NK-92 treated with Interleukin-12 subunit alpha and Interleukin-12 subunit beta, amount 100 ng/mL, for 24 hours (cell line): ENCODE results near the gene DYNLRB1.
"Not testable (repeated sequence)": the region's sequence is repeated elsewhere in the genome, so short reads cannot be mapped to it uniquely, and the experiment has no call there.

Source experiments
- DNase-seq: peaks from one replicate; lab custom pipeline; 2025; lab: John Stamatoyannopoulos, UW

DYNLRB1 gene

DNA sequence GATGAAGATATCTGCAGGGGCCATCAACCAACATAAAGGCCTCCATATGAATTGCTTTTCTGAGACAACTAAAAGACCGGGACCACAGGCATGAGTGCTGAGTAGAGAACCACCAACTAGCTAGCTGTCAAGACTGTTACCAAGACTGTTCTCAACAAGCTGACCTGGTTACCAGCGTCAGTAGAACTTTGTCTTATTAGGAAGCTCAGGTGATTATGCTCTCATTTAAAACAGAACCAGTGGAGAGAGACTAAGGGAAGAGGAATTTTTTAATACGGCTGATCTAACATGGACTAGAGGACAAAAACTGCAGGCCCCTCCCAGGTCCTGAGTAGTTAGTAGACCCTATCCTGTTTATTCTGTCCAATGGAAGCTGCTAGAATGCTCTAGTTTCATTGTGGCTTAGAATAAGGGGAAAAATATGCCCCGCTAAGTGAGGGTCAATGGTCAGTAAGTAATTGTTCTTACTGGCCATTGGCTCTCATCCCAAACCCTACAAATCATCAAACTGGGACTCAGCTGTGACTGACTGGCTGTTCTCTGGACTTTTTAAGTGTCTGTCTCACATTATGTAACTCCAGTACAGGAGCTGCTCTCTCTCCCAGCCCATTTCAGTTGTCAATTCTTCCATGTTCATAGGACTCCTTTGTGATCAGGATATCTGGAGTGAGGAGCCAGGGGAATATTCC, 3.8 kb upstream of the DYNLRB1 start:
- DNase-seq = no peak

DNA sequence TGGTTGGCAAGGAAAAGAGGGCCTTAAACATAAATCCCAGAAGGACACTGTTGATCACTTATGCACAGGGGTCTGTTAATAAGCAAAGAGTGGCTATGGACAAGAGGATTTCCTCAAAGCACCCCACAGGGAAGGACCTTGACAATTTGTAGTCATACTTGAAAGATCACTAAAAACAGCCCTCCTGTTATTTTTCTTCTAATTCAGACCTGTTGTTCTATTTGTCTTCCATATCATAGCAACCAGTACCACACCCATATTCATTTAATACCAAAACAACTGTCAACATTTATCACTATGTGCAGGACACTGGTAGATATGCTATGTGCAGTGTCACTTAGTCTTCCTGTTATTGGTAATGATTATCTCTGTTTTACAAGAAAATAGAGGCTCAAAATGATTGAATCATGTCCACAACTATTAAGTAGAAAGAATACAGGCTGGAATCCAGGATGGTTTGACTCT, 3.2 kb upstream of the DYNLRB1 start:
- no peak for DNase-seq

DNA sequence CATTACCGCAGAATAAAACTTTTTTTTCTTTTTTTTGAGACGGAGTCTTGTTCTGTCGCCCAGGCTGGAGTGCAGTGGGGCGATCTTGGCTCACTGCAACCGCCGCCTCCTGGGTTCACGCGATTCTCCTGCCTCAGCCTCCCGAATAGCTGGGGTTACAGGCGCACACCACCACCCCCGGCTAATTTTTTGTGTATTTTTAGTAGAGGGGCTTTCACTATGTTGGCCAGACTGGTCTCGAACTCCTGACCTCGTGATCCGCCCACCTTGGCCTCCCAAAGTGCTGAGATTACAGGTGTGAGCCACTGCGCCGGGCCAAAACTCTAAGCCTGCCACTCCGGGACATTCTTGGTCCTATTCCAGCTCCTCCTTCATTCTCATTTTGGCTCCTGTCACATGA, 2.2 kb upstream of the DYNLRB1 start:
- not testable (repeated sequence) for DNase-seq

DNA sequence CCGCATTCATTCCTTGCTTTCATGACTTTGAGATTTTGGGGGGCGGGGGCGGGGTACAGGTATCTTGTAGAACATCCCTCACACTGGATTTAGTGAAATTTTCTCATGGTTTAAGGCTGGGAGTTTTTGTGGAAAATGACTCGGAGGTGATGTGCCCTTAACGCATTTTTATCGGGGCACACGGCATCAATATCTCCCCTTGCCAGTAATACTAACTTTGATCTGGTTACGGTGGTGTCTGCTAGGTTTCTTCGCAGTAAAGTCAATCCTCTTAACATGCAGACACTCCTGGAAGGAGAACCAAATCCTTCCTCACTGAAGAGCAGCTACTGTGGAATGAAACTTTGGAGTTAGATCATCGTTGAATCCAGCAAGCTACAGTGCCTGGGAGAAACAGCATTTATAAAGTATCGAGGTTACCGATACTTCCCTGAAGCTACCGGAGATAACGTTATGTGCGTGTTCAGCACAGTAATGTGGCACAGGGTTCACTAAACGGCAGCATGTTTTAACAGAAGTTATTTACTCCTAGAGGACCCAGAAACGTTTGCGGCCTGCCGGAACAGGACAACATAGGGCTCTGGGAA, 1.2 kb upstream of the DYNLRB1 start:
- no peak for DNase-seq

DNA sequence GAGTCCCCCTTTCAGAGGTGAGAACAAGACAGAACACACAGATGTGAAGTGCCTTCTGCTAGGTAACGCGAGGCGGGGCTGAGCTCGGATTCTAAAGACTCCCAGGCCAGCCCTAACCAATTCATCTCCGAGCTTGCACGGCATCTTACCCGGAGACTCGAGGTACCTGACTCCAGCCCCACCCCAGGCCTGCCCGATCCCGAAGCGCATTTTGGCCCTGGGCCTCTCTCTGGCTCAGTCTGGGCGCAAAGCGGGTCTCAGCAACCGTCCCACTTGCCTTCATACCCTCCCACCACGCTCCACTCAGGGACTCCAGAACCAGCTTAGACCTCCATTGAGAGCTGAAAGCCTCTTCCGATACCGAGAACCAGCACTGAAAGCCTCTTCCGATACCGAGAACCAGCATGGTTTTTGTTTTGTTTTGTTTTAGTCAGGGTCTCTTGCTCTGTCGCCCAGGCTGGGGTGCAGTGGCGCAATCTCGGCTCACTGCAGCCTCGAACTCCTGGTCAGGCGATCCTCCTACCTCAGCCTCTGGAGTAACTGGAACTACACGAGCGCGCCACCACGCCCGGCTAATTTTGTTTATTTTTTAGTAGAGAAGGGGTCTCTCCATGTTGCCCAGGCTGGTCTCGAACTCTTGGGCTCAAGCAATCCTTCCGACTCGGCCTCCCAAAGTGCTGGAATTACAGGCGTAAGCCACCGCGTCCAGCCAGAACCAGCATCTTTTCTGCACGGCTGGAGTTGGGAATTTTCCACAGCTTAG, 557 bp upstream of the DYNLRB1 start:
- peak; percentile 16 for DNase-seq

DNA sequence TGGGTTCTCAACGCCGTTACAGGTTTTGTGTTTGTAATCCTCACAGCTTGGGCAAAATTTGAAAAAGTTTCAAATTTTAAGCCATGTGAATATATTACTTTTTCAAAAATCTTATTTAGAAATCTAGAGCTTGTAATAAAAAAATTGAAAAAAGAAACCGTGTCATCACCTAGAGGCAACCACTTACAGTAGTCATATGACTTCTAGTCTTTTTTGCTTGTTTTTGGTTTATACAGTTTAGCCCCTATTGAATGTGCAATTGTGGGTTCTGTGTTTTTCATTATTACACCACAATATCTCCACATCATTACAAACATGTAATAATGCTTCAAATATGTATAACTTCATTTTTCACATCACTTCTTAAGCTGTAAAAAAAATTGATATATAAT, 888 bp downstream of the DYNLRB1 start:
- no peak for DNase-seq

DNA sequence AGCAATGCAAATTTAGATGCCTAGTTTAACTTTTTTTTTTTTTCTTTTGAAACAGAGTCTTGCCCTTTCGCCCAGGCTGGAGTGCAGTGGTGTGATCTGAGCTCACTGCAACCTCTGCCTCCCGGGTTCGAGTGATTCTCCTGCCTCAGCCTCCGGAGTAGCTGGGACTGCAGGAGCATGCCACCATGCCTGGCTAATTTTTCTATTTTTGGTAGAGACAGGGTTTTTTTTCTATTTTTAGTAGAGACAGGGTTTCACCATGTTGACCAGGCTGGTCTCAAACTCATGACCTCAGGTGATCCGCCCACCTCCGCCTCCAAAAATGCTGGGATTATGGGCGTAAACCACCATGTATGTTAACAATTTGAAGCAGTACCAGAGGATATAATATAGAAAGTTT, 2.6 kb downstream of the DYNLRB1 start:
- DNase-seq = not testable (repeated sequence)

DNA sequence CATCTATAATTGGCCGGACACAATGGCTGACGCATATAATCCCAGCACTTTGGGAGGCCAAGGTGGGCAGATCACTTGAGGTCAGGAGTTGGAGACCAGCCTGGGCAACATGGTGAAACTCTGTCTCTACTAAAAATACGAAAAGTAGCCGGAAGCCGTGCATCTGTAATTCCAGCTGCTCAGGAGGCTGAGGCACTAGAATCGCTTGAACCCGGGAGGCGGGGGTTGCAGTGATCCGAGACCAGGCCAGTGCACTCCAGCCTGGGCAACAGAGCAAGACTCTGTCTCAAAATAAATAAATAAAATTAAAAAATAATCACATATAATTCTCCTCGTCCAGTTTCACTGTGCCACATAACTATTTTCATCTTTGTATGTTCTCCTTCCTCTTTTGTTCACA, 3.6 kb downstream of the DYNLRB1 start:
- DNase-seq = not testable (repeated sequence)

DNA sequence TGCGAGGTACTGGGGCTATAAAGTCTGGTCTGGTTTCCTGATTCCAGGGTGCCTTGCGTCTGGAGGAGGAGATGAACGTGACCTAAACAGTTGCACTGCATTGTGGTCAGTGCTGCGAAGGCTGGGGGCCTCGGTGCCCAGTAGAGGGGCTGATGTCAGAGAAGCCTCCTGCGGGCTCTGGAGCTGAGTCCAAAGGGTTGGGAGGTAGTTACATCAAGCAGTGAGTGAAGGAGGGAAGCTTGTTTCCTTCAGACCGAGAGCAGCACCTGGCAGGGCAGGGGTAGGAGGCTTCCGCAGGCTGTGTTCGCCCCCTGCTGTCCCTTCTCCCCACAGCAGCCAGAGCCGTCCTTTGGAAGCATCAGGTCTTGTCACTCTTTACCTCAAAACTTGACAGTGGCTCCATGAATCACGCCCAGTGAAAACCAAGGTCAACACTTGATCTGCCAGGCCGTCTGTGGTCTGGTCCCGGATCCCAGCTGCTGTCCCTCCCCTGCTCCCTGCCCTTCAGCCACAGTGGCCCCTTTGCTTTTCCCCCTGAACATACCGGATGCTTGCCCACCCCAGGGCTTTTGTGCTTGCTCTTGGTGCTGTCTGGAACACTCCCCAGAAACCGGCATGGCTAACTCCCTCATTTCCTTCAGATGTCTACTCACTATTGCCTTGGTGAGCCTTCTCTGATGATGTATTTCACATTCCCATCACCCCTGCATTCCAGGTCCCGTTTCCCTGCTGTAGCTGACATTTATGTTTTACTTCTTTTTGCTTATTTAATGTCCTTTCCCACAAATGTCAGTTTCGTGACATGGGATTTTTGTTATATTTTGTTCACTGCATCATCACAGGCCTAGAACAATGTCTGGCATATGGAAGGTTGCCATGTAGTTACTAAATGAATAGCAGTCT, 7.0 kb downstream of the DYNLRB1 start:
- no peak for DNase-seq

DNA sequence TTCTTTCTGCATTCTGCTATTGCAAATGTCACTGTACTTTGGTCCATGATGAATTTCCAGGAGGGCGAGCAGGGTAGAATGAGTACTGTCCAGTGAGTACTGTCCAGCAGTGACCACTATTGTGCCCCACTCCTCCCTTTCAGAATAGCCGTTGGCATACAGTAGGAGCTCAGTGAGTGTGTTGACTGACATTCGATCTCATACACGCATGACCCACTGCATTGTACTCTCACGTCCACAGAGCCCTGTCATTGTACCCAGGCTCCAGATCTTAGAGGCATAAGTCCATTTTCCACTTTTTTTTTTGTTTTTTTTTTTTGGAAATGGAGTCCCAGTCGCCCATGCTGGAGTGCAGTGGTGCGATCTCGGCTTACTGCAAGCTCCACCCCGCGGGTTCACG, 8.2 kb downstream of the DYNLRB1 start:
- no peak for DNase-seq

DNA sequence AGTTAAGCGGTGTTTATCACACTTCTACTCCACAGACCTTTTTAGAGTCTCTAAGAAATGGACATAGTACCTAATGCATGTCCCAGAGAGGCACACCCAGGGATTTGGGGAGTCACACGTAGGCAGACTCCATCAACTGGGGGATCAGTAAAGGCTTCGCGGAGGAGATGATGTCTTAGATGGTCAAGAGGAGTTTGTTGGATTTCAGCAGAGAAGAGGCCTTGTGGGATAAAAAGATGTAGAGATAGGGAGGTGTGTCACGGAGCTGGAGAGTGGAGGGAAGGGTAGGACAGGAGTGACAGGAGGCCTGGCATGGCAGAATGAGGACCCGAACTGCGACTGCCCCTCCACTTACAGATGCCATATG, 9.1 kb downstream of the DYNLRB1 start:
- DNase-seq = no peak

DNA sequence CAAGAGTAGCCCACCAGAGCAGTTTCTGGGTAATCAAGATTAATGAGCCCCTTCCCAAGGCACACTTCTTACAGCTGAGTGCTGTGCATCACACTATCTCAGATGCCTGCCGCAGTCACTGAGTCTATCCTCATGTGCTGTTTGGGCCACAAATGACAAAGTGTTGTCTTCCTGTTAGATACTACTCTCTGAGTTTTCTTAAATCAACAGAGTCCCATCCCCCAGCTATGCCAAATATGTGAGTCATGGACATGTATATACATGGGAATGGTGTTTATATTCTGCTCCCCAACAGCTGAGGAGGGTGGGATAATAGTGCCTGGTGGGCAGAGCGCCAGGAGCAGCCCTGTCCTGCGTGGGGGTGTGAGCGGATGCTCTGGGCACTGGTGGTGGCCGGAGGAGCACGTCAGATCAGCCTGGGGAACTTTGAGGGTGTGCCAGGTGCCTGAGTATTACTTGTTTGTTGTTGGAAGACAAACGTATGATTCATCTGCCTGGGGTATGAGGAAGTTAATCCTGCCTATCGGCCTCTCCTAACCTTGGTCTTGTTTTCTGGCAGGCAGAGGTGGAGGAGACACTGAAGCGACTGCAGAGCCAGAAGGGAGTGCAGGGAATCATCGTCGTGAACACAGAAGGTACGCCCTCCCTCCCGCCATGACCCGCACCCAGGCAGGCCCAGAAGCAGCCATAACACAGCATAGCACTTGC, 9.6 kb downstream of the DYNLRB1 start:
- DNase-seq = no peak

DNA sequence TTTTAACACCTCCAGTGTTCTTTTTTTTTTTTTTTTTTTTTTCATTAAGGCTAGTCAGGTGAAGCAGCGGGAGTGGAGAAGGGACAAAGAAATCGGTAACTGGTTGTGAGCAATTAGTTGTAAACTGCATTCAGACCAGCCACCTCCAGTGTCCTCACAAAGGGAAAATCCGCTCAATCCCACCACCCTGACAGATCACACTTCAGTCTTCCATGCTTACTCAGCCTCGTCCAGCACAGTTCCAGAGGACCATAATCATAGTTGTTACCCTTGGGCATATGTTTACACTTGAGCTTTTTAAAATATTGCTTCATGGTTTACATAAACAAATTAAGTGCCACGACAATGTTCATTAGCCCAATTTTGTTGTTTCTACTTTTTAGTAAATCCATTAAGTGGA, 10.2 kb downstream of the DYNLRB1 start:
- DNase-seq = no peak

DNA sequence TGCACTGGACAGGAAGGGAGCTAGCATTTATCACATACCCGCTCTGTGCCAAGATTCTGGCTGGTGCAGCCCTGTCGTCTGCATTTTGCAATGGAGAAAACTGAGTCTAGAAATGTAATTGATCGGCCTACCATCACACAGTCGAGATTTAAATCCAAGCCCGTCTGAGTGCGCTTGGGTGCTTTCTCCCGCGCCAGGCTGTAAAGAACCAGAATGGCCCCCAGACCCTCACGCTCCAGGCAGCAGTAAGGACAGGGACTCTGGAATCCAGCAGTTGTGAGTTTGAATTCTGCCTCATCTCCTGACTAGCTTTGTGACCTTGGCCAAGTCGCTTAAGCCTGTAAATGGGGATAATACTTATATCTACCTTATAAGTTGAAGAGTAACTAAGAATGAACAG, 10.8 kb downstream of the DYNLRB1 start:
- DNase-seq = no peak

DNA sequence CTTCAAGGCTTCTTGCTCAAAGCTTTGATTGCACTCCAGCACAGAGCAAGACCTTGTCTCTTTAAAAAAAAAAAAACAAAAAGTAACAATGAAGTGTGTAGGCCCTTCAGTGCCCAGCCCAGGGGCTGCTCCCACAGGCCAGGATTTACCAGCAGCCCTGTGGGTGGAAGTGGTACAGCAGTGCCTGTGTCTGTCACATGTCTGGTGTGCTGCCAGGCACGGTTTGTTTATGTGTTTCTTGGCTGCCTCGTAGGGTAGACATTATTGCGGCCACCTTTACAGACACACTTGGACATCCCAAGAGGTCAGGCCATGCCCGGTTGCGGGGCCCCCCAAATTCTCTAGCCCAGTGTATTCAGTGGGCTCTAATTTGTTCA, 12.7 kb downstream of the DYNLRB1 start:
- DNase-seq = no peak

DNA sequence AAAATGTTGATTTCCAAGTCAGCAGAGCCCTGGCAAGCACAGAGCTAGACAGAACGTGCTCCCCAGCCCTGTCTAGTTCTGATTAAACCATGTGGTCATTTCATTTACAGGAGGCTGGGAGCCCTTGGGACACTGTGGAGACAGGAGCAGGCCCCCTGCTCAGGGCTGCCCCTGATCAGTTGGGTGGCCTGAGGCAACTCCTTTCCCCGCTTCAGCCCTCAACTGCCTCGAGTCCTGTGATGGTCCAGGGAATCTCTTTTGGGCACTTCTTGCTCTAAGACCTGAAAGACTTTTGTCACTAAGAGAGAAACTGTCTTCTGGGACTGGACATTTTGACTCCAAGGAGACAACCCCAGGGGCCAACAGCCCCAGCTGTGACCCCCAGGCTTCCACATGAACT, 13.5 kb downstream of the DYNLRB1 start:
- no peak for DNase-seq

DNA sequence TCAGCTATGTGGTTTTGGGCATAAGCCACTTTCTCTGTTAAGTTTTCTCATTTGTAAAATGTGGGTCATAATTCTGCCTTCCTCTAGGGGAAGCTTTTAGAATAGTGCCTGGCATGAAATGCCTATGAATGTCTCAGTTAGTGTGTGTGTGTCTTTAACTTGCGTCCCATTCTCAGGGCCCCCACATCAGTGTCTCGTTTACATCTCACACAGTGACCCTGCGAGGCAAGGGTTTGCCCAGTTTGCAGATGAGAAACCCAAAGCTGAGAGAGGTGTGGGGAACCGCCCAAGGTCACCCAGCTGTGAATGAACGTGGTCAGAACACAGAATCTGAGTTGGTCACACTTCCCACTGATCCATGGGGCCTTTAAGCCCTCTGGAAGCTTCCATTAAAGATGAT, 14.1 kb downstream of the DYNLRB1 start:
- DNase-seq = no peak

DNA sequence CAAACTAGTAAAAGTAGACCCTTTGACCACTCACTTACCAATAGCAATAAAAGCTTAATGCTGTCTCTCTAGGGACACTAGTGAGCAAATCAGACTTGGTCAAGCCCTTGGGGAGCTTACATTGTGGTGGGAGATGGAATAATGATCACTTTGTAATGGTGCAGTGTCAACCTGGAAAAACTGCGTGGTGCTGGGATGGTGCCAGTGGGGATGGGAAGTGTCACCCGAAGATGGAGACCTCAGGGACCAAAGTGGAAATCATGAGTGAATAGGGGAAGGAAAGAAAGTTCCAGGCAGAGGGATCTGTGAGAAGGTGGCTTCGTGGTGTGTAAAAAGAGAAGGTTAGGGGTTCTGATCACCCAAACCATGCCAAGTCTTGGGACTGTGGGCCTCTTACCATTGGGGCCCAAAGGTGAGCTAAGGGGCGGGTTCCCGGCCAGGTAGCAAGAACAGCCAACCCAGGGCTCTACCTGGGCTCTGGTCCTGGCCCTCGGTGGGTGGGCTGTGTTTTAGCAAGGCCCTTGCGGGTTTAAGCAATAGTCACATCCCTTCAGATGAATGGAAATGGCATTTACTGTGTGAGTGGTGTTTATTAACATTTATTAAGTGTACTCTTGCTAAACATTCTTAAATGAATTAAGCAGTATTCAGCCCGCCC, 15.5 kb downstream of the DYNLRB1 start:
- DNase-seq = no peak

DNA sequence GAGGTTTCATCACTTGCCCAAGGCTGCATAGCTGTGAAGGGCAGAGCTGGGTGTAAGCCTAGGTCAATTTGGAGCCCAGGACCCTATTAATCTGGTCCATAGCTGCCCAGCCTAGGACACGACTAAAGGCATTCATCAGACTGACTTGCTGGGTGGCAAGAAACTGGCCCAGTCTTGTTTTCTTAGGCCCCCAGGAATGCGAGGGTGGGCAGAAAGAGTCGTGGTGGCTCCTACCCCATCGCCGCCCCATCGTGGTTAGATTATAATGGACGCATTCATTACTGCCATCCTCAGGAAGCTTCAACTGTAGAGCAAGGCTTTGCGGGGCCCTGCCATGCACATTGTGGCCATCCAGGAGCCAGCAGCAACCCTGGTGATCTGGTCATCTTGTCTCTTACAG, 16.1 kb downstream of the DYNLRB1 start:
- DNase-seq = no peak

DNA sequence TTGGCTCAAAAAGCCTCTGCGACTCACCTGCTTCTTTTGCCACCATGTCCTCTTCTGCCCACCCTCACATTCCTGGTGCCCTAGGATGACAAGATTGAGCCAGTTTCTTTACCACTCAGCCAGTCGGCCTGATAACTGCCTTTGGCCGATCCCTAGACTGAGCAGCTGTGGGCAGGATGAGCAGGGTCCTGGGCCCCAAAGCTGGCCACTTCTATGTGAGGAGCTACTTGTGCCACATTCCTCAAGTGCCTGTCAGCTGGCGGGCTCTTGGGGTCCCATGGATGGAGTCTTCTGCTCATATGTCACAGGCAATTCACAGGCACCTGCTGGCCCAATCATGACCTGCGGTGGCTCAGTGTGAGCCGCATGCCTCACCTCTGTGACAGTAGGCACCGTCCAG, 16.5 kb downstream of the DYNLRB1 start:
- no peak for DNase-seq
